ENCODE measurements around the gene THSD8.

THSD8 gene

DNA sequence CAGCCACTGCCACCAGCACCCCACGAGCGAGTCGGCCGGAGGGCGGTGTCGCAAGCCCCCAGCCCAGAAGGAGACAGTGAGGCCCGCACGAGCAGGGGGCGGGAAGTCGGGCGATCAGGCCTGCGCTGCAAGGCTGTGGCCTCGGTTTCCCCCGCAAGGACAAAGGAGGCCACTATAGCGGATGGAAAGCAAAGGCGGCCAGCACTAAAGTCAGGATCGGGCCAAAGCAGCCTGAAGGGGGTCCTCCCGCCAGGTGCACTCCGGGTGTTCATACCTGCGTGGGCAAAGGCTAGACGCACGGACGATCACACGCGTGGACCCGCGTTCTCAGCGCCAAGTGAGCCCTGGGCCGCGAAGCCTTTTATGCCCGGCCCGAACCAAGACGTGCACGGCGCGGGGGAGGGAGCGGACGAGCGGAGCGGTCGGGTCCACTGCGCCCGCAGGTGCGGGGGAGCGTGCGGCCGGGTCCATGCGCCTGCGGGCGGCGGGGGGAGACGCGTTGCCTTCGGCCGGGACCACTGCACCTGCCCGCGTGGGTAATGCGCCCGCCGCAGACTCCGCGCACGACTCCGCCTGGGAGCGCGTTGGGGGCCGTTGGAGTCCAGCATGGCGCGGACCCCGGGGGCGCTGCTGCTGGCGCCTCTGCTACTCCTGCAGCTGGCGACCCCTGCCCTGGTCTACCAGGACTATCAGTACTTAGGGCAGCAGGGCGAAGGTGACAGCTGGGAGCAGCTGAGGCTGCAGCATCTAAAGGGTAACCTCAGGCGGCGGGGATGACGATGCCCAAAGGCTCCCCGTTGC lies at the start of gene THSD8, which contains the start of gene PRDX2:
Gene THSD8, plus strand, starts transcription at position 604 of the 801 bp plus-strand sequence. Its CDS starts 3 bp downstream, at position 607.
Gene PRDX2, minus strand, starts transcription at position 335 of the 801 bp plus-strand sequence. CDS start 539 bp downstream, outside the sequence.
- DNase-seq (ENCODE audit: low spot score) = peak; percentile 88

DNA sequence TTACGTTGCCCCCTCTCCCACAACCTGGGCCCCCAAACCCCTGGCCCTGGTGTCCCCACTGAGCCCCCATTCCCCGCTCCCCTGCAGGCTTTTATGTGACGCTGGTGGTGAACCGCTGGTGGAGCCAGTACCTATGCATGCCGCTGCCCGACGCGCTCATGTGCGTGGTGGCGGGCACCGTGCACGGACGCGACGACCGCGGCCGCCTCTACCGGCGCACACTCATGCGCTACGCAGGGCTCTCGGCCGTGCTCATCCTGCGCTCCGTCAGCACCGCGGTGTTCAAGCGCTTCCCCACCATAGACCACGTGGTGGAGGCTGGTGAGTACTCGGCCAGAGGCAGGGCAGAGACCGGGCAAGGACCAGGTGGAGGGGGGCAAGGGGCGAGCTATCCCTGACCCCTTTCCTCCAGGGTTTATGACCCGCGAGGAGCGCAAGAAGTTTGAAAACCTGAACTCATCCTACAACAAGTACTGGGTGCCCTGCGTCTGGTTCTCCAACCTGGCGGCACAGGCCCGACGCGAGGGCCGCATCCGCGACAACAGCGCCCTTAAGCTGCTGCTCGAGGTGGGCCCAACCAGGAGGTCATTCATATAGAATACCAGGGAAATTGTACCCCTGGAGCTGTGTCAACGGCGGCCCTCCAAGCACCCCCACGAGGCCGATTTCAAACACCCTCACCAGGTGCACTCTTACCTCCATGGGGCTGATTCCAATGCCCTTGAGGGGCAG lies 47.2 kb upstream of the THSD8 start:
- no peak for DNase-seq (ENCODE audit: low spot score)

DNA sequence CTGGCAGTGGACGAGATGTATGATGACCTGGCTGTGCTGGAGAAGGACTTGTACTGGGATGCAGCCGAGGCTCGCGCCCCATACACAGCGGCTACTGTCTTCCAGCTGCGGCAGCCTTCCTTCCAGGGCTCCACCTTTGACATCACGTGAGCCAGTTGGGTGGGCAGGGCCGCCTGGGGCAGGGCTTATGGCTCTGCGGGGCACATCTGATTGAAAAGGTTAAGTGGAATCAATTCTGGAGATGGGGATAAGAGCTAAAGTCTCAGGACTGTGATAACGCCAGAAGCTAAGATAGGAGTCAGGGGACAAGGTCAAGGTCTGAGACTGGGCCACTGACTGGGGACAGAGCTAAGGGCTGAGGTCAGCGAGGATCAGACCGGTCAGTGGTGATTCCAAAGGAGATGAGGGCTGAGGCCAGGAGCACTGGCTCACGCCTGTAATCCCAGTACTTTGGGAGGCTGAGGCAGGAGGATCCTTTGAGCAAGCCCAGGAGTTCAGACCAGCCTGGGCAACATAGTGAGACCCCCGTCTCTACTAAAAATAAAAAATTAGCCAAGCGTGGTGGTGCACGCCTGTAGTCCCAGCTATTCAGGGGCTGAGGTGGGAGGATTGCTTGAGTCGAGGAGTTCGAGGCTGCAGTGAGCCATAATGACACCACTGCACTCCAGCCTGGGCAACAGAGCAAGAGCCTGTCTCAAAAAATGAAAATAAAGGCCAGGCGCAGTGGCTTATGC lies 45.6 kb upstream of the THSD8 start:
- no peak for DNase-seq (ENCODE audit: low spot score)

DNA sequence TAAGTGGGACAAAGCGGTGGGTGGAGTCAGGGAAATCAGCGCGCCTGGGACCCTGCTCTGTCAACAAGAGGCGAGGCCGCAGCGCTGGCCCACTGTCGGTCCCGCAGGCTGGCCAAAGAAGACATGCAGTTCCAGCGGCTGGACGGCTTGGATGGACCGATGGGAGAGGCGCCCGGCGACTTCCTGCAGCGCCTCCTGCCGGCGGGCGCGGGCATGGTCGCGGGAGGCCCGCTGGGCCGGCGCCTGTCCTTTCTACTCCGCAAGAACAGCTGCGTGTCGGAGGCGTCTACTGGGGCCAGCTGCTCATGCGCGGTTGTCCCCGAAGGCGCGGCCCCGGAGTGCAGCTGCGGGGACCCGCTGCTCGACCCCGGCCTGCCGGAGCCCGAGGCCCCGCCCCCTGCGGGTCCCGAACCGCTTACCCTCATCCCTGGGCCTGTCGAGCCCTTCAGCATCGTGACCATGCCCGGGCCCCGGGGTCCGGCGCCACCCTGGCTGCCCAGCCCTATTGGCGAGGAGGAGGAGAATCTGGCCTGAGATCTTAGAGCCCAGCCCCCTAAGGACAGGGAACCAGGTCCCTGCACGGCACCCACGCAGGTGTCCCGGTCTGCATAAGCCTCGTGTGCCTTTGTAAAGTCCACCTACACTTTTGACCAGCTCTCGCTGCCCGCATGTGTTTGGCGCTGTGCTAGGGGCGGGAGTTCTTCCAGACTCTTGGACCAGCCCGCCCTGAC lies 44.2 kb upstream of the THSD8 start:
- peak; percentile 93 for DNase-seq (ENCODE audit: low spot score)

DNA sequence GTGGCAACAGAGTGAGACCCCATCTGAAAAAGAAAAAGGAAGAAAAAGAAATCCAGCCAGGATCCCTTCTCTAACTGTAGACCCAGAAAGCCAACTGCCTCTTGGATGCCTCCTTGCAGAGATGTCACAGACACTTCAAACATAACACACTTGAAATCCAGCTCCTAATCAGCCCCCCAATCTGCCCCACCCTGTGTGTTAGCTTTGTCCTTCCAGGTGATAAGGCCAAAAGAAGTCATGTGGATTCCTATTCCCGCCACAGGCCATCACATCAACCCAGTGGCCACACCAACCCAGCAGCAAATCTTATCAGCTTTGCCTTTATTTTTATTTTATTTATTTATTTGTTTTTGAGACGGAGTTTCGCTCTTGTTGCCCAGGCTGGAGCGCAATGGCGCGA lies 42.2 kb upstream of the THSD8 start:
- DNase-seq (ENCODE audit: low spot score) = no peak

DNA sequence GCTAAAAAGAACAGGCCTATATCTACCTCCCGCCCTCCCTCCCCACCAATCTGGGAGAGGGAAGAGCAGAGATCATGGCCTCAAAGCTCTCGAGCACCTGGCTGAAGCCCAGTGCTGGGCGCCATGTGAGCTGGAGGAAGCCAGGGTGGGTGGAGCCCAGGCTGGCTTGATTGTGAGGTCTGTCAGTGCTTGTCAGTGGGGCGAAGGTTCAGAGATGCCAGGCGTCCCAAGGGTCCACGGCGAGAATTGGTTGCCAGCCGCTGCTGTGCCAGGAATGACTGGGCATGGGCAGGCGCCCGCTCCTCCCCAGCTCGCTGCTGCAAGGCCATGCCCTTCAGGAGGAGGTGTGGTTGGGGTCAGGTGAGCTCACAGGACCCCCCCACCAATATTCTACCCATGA lies 38.8 kb upstream of the THSD8 start:
- no peak for DNase-seq (ENCODE audit: low spot score)

DNA sequence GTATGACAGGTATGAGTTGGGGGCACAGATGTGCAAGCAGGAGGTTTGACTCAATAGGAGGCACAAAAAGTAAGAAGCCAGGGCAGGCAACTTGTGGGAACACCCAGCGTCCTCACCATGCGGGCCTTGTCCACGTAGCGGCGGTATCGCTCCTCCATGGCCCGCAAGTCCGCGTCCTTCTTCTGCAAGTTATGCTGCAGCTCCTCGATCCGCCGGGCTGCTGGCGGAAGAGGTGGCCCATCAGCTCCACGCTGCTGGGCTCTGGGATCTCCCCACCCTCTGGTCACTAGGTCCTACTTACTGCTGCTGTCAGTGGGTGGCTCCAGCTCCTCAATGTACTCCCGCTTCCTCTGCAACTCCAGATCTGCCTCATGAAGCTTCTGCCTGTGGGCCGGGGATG lies 37.2 kb upstream of the THSD8 start:
- DNase-seq (ENCODE audit: low spot score) = no peak

DNA sequence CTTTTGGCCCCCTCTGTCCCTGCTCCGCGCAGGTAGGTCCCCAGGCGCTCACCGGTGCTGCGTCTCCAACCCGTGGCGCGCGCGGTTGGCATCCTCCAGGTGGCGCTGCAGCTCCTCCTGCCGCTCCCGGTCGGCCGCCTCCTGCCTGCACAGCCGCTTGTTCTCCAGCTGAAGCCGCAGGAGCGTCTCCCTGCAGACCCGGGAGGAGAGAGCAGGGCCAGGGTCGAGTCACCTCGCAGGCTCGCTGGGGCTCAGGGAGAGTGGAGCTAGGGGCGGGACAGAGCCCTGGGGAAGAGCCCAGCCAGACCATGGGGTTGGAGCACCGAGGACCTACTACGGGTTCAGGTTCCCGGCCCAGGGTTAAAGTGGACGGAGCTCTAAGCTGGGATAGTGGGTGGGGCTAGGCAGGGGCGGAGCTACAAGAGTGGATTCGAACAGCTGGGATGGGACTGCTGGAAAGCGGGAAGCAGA lies 35.8 kb upstream of the THSD8 start:
- peak; percentile 89 for DNase-seq (ENCODE audit: low spot score)

DNA sequence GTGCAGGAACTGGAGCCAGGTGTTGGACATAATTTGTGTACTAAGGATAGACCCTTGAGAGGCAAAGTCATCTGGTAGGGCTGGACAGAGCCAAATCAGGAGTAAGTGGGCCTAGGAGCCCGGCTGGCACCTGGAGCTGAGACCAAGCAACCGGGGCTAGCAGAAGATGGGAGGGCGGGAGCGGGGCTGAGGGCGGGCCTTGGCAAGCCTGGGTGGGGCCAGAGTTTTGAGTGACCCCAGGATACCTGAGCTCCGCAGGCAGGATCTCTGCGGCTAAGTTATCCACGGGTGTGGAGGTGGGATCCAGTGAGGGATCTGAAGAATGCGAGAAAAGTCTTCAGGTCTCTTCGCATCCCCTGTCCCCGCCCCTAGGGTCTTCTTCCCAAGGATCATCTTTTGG lies 34.7 kb upstream of the THSD8 start:
- no peak for DNase-seq (ENCODE audit: low spot score)

DNA sequence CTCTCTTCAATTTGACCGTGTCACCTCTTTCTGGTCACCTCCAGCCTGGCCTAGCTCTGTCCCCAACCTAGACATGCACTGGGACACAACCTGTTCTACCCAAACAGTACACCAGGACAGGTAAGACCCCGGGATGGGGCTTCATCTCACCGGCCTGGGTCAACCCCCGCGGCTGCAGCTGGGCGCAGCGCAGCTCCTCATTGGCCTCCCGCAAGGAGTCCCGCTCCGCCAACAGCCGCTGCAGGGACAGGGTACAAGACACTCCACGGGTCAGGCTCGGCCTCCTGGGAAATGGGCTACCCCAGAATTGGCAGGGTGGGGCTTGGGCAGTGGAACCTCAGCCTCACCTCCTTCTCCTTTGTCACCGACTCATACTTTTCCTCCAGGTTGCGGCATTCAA lies 34.2 kb upstream of the THSD8 start:
- DNase-seq (ENCODE audit: low spot score) = no peak

DNA sequence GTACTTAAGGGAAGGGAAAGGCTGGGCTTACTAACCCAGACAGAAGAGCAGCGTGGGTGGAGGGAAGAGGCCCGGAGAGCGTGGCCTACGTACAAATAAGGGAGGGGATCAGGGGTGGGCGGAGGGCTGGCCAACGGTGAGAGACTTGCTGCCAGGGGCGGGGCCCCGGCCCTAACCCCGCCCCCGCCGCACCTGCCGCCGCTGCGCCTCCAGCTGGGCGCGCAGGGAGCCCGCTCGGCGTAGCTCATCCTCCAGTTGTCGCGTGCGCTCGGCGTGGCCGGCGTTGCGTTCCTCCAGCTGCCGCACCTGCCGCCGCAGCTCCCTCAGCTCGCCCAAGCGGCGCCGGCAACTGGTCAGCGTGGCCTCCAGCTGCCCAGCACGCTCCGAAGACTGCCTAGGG lies 32.2 kb upstream of the THSD8 start:
- no peak for DNase-seq (ENCODE audit: low spot score)

DNA sequence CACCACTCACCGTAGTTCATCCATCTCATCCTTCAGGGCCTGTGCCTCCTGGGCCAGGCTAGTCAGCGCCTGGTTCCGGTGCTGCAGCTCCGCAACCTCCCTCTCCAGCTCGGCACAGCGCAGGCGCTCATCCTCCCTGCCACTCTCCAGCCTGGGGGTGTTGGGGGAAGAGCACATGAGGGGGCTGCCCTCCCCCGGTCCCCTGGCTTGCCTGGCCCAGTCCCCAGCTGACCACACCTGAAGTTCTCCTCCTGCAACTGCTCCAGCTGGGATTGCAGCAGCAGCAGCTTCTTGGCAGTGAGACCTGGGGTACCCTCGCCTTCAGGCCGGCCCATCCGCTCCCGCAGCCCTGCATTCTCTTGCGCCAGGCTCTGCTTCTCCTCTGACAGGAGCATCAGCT lies 30.9 kb upstream of the THSD8 start:
- DNase-seq (ENCODE audit: low spot score) = no peak

DNA sequence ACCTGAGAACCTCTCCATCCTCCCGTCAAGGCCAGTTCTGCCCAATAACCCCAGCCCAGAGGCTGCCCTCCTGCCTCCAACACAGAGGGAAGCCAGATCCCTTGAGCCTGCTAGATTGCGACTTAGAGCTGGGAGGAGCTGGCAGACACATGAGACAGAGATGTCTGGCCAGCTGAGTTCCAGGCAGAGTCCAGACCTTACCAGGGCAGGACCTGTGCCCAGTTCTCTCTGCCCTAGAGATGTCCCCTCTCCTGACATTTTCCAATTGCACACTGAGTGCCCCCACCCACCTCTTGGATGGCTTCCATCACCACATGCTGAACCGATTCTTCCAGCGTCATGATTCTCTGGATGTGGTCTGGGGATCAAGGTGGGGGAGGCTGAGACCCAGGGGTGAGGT lies 29.5 kb upstream of the THSD8 start:
- DNase-seq (ENCODE audit: low spot score) = no peak

DNA sequence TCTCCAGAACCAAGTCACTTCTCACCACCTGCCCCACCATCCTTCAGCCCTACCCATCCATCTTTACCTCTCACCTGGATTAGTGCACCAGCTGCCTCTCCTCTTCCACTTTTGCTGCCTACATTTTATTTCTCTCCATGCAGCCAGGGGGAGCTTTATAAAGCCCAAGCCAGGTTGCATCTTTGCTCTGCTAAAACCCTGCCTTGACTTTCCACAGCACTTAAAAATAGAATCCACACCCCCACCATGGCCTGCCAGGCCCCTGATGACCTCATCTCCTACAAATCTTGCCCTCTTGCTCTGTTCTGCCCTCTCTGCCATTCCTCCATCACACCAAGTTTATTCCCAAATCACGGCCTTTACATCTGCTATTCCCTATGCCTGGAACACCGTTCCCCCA lies 28.3 kb upstream of the THSD8 start:
- DNase-seq (ENCODE audit: low spot score) = peak; percentile 64

DNA sequence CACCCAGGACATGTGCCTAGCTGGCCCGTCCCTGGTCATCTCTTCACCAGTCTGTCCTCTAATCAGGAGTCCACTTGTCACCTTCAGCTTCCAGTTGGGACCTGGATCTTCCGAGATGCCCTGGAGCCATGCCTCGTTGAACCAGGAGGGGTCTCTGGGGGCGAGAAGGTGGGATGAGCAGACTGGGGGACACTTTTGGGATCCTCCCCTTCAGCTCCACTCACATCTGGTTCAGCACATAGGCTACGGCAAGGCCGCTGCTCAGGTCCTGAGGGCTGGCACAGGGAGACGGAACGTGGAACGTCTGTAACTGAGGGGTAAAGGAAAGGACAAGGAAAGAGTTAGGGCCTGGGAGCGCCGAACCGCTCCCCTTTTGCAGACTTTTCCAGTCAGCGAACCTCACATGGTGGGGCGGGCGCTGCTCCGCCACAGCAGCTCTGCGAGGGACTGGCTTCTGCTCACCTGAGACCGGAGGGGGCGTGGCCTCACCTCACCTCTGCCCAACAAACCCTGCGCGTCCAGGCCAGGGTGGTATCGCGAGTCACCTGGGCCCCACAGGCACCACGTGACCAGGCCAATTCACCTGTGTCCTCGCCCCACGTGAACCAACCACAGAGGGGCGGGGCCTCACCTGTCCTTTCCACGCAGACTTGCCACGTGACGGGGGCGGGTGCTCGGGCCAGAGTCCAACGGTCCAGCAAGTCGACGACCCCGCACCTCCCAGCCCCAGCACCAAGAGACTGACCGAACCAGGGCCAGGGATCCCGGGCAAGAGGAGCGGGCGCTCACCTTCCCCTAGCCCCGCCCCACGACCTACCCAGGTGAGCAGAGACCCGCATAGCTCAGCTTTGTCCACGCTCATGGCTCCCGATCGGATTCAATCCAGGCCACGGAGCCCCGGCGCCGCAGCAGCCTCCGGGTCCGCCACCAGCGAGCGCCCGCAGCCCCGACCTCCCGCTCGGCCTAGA lies 27.0 kb upstream of the THSD8 start, which contains the start of gene HOOK2:
Gene HOOK2, minus strand, starts transcription at position 965 of the 968 bp plus-strand sequence. Its CDS starts 103 bp downstream, at position 862.
- DNase-seq (ENCODE audit: low spot score) = no peak

DNA sequence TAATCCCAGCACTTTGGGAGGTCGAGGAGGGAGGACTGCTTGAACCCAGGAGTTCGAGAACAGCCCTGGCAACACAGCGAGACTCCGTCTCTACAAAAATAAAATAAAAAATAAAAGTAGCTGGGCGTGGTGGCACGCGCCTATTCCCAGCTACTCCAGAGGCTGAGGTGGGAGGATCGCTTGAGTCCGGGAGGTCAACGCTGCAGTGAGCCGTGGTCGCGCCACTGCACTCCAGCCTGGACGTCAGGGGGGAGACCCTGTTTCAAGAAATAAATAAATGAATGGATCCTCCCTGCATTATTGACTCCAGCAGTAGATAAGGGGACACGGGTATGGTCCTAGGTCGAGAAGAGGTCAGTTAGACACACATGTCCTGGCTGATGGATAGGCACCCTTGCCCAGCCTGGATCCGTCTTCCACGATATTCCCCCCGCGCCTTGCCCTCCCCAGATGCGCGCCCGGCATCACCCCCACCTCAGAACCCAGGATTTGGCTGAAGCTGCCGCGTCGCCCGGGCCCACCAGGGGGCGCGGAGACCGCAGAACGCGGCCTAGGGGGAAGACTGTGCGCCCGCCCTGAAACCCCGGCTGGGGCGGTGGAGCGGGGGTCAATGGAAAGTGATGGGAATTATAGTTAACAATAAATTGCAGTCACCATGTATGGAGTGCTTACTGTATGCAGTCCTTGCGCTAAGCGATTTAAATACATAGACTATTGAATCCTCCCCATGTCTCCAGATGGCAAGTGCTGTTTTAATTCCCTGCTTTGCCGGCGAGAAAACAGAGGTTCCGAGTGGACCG lies 24.5 kb upstream of the THSD8 start:
- peak; percentile 83 for DNase-seq (ENCODE audit: low spot score)

DNA sequence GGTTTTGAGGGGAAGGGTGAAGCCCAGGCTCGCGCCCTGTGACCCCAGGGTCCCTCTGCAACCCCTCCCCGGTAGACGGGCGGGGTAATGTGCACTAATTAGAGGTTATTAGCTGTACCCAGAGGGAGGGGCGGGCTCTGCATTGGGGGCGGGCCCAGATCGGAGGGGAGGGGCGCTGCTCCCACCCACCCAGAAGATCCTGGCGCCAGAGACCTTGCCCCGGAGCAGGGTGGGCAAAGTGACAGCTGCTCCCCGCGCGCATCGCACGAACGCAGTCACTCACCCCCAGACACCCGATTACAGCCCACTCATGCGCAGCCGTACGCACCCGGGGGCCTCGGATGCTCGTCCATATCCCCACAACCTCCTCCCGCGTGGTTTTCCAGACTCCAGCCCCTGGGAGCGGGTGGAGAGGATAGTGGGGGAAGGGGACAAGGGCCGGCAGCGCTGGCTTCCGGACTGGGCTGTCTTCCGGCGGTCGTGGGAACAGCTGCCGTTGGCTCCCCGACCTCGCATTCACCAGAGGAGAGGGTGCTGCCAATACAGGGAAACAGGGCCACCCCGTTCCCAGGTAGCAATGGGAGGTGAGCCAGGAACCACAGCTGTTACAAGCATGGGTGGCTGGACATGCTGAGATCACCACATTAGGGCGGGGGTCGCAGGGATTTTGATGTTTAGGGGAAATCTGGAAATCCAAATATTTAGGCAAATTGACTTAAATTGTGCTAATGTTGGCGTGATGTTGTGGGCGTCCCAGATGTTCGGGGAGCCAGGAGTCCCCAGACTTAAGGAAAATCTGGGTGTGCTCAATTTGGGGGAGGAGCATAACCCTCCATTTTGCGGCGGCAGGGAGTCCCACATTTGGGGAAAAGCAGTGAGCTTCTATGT lies 23.6 kb upstream of the THSD8 start:
- DNase-seq (ENCODE audit: low spot score) = peak; percentile 67

DNA sequence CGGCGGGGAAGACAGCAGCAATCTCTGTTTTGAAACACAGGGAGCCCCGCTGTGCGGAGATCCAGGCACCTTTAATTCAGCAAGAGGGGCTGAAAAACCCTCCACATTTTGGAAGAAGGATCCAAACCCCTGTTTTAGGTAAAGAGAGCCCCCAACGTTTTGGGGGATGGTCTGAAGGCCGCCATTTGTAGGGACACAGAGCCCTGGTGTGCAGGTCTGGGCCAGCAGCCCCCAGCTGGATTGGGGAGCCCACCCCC lies 23.0 kb upstream of the THSD8 start:
- no peak for DNase-seq (ENCODE audit: low spot score)
